NCI-H526 treated with DMSO at 0.1 percent for 48 hours (cell line): ENCODE measurements around the gene TSEN54.
A peak's percentile ranks its signal among the peaks of the same experiment; 100 is the strongest.
"Not testable (repeated sequence)": the region's sequence is repeated elsewhere in the genome, so short reads cannot be mapped to it uniquely, and the experiment has no call there.

ENCODE experiments used
- DNase-seq: peaks from one replicate; lab custom pipeline; 2025; lab: John Stamatoyannopoulos, UW

The TSEN54 gene

GRCh38 chr17:75518983-75519537 lies 2.7 kb downstream of the TSEN54 start:
- no peak for DNase-seq

- DNase-seq = not testable (repeated sequence)
Observed at GRCh38 chr17:75520413-75520812, 4.1 kb downstream of the TSEN54 start.

- no peak for DNase-seq
Observed at GRCh38 chr17:75521290-75521689, 5.0 kb downstream of the TSEN54 start.

GRCh38 chr17:75521951-75522727 lies 5.8 kb downstream of the TSEN54 start:
- DNase-seq = no peak

DNA sequence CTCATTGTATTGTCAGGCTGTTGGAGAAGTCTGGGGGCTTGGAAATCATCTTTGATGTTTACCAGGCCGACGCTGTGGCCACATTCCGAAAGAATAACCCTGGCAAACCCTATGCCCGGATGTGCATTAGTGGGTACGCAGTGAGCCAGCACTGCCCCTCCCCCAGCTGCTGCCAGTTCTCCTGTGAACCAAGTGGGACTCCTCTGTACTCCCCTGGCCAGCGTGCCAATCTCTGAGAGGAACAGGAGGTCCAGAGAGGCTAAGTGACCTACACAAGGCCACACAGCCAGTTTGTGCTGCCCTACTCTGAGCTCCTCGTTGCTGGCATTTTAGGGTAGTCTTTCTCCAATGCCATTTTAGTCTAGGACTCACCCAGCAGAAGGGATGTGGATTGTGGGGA lies 7.3 kb downstream of the TSEN54 start:
- no peak for DNase-seq

DNA sequence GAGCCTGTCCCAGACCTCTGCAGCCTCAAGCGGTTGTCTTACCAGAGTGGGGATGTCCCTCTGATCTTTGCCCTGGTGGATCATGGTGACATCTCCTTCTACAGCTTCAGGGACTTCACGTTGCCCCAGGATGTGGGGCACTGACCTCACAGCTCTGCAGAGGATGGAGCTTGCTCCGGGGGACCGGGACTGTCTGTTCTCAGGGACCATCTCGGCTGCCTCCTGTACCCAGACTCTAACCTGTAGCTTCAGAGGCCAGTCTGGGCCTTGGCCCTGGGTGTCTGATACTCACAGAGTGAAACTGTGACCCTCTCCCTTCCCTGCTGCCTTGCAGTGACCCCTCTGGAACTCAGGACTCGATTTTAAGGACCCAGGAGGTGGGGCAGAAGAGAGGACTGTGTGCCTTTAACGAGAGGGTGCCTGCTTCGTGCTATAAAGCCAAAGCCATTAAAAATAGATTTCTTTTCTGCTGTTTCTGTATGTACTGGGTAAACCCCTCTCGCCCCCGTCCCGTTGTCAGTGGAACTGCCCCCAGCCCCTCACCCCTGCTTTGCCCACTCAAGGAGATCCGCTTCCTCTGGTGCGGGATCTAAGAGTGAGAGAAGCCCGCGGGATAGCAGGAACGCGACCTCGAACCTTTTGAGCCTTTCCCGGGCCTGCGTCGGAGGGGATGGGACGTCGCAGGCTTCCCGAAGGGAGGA lies 8.1 kb downstream of the TSEN54 start:
- no peak for DNase-seq

GRCh38 chr17:75524970-75525805 lies 8.9 kb downstream of the TSEN54 start, which contains the start of gene LLGL2:
Gene LLGL2, plus strand, starts transcription at chr17:75525697. Its CDS starts 17,730 bp downstream, at chr17:75543427.
- DNase-seq = peak; percentile 79

- no peak for DNase-seq
Observed at GRCh38 chr17:75525806-75526554, 9.7 kb downstream of the TSEN54 start.

DNA sequence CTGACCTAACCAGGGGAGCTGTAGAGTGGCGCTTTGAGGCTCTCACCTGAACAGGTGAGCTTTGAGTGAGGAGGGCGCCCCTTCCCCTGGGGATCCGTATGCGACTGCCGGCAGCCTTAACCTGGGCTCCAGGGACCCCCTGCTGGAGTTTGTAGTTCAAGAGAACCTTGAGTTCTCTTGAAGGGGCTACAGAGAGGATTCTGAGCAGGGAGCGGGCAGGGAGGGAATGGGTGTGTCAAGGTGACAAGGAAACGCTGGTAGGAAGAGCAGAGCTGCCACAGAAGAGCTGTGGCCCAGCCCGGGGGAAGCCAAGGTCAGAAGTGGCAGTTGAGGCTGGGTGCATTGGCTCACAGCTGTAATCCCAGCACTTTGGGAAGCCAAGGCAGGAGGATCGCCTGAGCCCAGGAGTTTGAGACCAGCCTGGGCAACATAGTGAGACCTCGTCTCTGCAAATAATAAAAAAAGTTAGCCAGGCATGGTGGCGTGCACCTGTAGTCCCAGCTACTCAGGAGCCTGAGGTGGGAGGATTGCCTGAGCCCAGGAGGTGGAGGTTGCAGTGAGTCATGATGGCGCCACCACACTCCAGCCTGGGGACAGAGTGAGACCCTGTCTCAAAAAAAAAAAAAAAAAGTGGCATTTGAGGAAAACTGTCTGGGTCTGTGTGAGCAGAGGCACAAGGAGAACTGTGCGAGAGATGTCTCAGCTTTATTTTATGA lies 10.4 kb downstream of the TSEN54 start:
- DNase-seq = no peak

DNA sequence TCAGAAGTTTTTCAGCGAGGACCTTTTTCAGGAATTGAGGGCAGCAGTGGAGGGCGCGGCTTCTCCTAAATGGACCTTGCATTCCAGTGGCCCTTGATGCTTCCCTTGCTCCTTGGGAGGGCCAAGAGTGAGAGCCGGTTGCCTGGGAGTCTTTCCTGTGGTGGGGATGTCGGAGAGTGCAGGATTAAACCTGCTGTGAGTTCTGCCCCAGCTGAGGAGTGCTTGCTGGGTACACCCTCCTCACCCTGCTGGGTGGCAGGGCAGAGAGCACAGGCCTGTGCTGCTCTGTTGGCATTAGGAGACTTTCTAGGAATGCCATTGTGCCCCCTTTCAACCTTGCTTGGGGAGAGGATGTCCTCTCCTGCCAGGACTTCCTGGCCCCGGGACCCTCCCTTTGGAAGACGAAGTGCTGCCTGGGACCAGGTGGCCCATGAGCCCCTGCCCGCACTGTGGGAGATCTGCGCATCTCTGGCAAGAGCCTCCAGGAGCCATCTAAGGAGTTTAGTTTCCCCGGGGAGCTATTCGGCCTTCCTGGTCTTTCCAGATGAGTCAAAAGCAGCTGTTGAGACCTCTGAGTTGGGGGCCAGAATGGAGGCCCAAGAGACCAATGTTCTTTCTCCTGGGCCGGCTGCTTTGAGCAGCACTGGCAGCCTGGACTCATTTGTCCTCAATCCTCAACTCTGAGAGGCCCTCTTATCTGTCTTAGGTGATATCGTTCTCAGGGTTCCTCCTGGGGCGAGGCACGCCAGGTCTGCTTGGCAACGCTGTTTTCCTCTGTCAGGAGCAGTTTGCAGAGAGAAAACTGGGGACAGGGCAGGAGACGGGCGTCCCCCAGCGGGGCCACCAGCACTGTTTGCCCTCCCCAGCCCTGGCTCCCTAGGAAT lies 14.8 kb downstream of the TSEN54 start:
- no peak for DNase-seq

GRCh38 chr17:75531721-75532072 lies 15.4 kb downstream of the TSEN54 start:
- no peak for DNase-seq

GRCh38 chr17:75535119-75535537 lies 18.8 kb downstream of the TSEN54 start:
- DNase-seq = no peak

DNA sequence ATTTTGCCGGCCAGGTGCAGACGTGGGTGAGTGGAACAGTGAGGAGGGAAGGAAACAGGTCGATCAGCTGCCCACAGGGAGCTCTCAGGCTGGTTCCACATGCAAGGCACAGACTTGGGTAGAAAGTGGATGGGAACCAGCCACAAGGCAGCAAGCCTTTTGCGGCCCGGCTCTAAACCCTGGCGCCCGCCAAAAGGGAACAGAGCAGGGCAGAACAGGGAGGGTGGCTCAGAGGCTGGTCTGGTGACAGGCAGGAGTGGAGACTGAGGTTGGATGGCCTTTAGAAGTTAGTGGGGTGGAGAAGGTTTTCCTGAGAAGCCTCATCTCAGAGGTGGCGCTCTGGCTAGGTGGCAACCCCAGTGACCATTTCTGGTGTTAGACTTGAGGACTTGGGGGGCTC lies 19.5 kb downstream of the TSEN54 start:
- DNase-seq = no peak

- DNase-seq = no peak
Observed at GRCh38 chr17:75536366-75536765, 20.0 kb downstream of the TSEN54 start.

- DNase-seq = no peak
Observed at GRCh38 chr17:75539967-75540729, 23.8 kb downstream of the TSEN54 start.

DNA sequence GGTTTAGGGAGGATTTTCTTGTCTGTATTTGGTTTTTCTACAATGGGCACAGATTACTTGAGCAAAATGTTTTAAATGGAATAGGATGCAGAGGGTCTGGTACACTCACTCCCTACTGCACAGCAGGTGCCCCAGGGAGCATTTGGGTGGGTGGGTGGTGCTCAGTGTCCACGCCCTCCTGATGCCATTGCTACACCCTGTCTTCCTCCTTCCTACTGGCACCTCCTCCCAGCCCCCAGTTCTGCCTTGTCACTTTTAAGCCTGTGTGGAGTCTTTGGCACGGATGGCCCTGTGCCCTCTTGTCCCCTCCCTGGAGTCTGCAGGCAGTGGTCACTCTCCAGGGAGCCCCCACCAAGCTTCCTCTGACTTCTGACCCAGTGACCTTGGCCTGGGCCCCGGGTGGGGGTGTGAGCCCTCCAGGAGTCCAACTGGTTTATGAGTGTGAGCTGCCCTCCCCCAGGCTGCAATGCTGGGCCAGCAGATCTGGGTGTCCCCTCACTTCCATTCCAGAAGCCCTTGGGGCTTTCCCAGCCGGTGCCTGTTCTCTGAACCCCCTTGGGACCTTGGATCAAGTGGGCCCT lies 24.7 kb downstream of the TSEN54 start:
- no peak for DNase-seq

- no peak for DNase-seq
Observed at GRCh38 chr17:75542229-75542628, 25.9 kb downstream of the TSEN54 start.

DNA sequence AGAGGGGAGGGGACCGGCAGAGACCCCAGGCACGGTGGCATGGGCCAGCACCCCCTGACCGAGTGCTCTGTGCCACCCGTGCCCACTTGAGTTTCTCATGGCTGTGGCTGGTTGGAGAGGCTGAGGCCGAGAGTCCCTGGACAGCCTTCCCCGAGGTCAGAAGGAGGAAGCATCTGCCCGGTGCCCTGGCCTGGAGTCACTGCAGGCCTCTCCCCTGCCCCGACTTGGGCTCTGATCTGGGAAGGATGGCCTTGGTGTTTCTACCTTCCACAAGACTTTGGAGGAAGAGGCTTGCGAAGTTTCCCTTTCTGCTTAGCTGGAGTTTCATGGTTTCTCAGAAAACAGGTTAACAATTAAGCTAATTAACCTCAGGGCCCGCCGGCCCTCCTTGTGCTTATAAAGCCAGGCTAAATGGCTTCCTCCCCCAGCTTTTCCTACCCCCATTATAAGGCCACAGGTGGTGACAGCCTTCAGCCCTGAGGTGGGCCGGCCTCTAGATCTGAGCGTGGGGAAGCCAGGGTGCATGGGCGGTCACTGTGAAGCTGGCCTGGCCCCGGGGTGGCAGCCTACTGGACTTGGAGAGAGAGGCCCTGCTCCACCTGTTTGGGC lies 26.5 kb downstream of the TSEN54 start:
- no peak for DNase-seq
